Measurements from ENCODE around the gene ZNF467. TPM values are rescaled to one million over a fixed set of nuclear protein-coding genes. Genes with fewer than 3 reads are reported as not detected.

ZNF467 gene
- total and polyA plus RNA-seq, 2 of the 8 experiments (the other 6 are each of a cell fraction or from before 2014, with no cell fraction given) = 0.50 to 0.51 TPM

DNA sequence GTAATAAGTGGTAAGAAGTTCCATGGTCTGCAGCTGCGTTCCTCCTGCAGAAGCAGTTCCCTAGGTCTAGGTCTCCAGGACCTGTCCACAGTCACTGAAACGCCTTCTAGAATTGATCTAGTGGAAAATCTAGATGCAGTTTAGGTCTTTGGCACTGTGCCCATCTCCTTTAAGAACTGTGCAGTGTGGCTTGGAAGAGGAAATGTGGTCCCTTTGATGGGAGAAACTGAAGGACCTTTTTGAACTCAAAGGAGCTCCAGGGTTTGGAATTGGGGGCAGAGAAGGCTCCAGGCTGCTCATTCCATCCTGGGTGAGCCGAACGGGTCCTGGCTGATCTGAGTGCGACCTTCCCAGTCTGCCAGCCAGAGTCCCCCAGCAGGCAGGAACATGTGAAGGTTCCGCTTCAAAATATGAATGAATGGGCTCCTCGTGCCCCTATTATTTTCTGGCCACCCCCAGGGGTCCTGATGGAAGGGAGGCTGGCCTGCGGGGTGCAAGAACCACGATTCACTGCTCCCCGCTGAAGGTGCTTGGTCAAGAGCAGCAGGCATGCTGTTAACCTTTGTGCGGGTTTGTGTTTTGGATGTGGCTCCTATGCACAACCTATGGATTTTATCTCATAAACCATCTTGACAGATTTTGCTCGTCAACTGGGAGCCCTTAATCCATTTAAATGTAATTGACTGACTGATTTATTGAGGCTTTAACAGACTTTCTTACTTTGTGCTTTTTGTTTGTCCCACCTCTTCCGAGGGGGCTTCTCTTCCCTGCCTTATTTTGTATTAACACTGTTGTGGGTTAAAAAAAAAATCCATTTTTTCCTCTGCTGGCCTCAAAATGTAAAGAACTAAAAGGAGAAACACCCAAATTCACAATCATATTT, 36.7 kb downstream of the ZNF467 start:
- H3K79me1 ChIP-seq (ENCODE audit: low read depth, low read length) = no peaks in the 10 kb centered on the region
- WGBS, 2 experiments (ENCODE audit: extremely low coverage in 1 of 2, insufficient coverage in 1 of 2, insufficient read length in 1 of 2, insufficient replicate concordance in 2 of 2, low coverage in 1 of 2, low lambda C conversion rate in 2 of 2, missing lambda C conversion rate in 1 of 2) = 81% methylated on average over 13 of the region's 13 CpGs; no CpG with 5 or more reads in 1 of the 2 experiments

More for the DNA sequence above, 36.7 kb downstream of the ZNF467 start:
- no peak overlapping the region for H2BK20ac ChIP-seq (ENCODE audit: low read length)
- FAIRE-seq (no peak), DNase-seq (ENCODE audit: low read depth in 1 of 2, low spot score in 2 of 2) (peak in 1 of 2 experiments; percentile 42)
- no peak overlapping the region for H2BK15ac ChIP-seq (ENCODE audit: low read length)
- no peak overlapping the region for H3K4me3 ChIP-seq (ENCODE audit: extremely low read depth in 1 of 4, insufficient read depth in 2 of 4, low read depth in 3 of 4, low read length in 4 of 4)
- CTCF ChIA-PET (ENCODE audit: partially characterized antibody) = interaction anchor here (0.6 to 1.7 kb wide), 5 partner anchors 11 to 280 kb away, joined by 3 to 6 read pairs (median 4); a partner anchor contains a TSS
- H3K4ac ChIP-seq (replicated peaks; ENCODE audit: insufficient read length, low read depth, low read length) = no peak overlapping the region
- no peak overlapping the region for H3K27ac ChIP-seq (ENCODE audit: low read depth, low read length)
- H4K20me1 ChIP-seq (replicated peaks in 1 of 2; ENCODE audit: control insufficient read depth in 1 of 2, insufficient read depth in 2 of 2, low read length in 2 of 2) = peaks cover 0 to 3% of the 10 kb centered on the region in 2 experiments
- TF ChIP-seq CBX8 (IDR thresholded peaks at IDR 0.05; ENCODE audit: borderline replicate concordance, low read depth, low read length) (no peak), SAP30 (IDR thresholded peaks at IDR 0.05; ENCODE audit: insufficient read depth, insufficient replicate concordance, low read length) (no peak), ATF2 (IDR thresholded peaks at IDR 0.05; ENCODE audit: low read length) (no peak), SIX5 (IDR thresholded peaks at IDR 0.05; ENCODE audit: low read depth, low read length) (no peak), GABPA (IDR thresholded peaks at IDR 0.05; ENCODE audit: borderline replicate concordance, insufficient read depth, low read length) (no peak), RAD21 (IDR thresholded peaks at IDR 0.05 in 1 of 2, conservative IDR thresholded peaks at IDR 0.05 in 1 of 2; ENCODE audit: low read depth in 2 of 2, low read length in 2 of 2) (no peak)
- H4K8ac ChIP-seq (ENCODE audit: extremely low read depth, insufficient read depth, low read length) = no peak overlapping the region
- no peaks in the 10 kb centered on the region for H3K9me3 ChIP-seq (ENCODE audit: insufficient read depth in 2 of 2, low read depth in 1 of 2, low read length in 1 of 2)
- H3K4me1 ChIP-seq (replicated peaks in 1 of 4; ENCODE audit: control insufficient read depth in 3 of 4, insufficient read depth in 4 of 4, low read length in 3 of 4) = peaks cover 0 to 5% (median under 1%) of the 10 kb centered on the region in 4 experiments; a peak in 2 of 7 replicates
- H2BK12ac ChIP-seq (ENCODE audit: low read depth, low read length) = no peak overlapping the region
- no peak overlapping the region for H2BK5ac ChIP-seq (ENCODE audit: low read depth, low read length)
- H3K56ac ChIP-seq (replicated peaks; ENCODE audit: insufficient read length, low read depth, low read length) = no peak overlapping the region
- H3K9ac ChIP-seq (replicated peaks in 1 of 4; ENCODE audit: extremely low read depth in 1 of 4, low read depth in 3 of 4, low read length in 3 of 4) = no peak overlapping the region
- no peak overlapping the region for H3K18ac ChIP-seq (ENCODE audit: extremely low read depth, low read length)
- no peaks in the 10 kb centered on the region for H3K27me3 ChIP-seq (replicated peaks in 1 of 4; ENCODE audit: control insufficient read depth in 3 of 4, extremely low read depth in 1 of 4, insufficient read depth in 3 of 4, low read length in 3 of 4)
- H4K91ac ChIP-seq (replicated peaks; ENCODE audit: insufficient read length, low read length) = no peak overlapping the region
- H3K23me2 ChIP-seq (ENCODE audit: low read depth, low read length) = no peaks in the 10 kb centered on the region; the same call in 1 of the 2 replicates
- H2AFZ ChIP-seq (ENCODE audit: low read length) = no peak overlapping the region
- no peak overlapping the region for H3K14ac ChIP-seq (ENCODE audit: insufficient read length)
- H3K4me2 ChIP-seq (ENCODE audit: insufficient read depth in 1 of 2, low read depth in 2 of 2, low read length in 2 of 2) = no peak overlapping the region
- H3K23ac ChIP-seq (ENCODE audit: insufficient read length) = no peak overlapping the region
- H3K79me2 ChIP-seq (ENCODE audit: control insufficient read depth in 1 of 2, insufficient read depth in 2 of 2, low read length in 2 of 2) = no peaks in the 10 kb centered on the region
- POLR2A ChIA-PET (ENCODE audit: partially characterized antibody) = interaction anchor here (0.9 to 2.4 kb wide), 6 partner anchors 11 to 72 kb away, joined by 3 to 6 read pairs (median 4); a partner anchor contains a TSS
- peaks cover 0 to 8% (median 0%) of the 10 kb centered on the region in 4 experiments; a peak in 3 of 8 replicates for H3K36me3 ChIP-seq (ENCODE audit: control insufficient read depth in 2 of 4, insufficient read depth in 4 of 4, low read length in 3 of 4)
- H4K5ac ChIP-seq (ENCODE audit: insufficient read length, low read depth, low read length) = no peak overlapping the region
- no peak overlapping the region for H2AK5ac ChIP-seq (ENCODE audit: low read depth, low read length)
- no peak overlapping the region for H2BK120ac ChIP-seq (replicated peaks; ENCODE audit: low read depth, low read length)

Data from H1 (cell line).